Endothelial cell (in vitro differentiated cells): ENCODE measurements around the gene CD22. TPM values are rescaled to one million over a fixed set of nuclear protein-coding genes. Genes with fewer than 3 reads are reported as not detected.

ENCODE experiments used
- DNase-seq: peaks from one replicate; pipeline ENCODE4 v3.0.0; 2021; ENCODE audit warnings: low spot score
- H3K27ac Mint-ChIP-seq: one replicate; pipeline ENCODE4 v1.8.0; 2021; ENCODE audit warnings: mixed read lengths, inconsistent platforms; ENCODE audit not compliant: unreplicated experiment
- H3K27me3 Mint-ChIP-seq: one replicate; pipeline ENCODE4 v1.8.0; 2021; ENCODE audit warnings: mild to moderate bottlenecking, moderate library complexity, mixed read lengths, inconsistent platforms; ENCODE audit not compliant: unreplicated experiment
- H3K36me3 Mint-ChIP-seq: one replicate; pipeline ENCODE4 v1.8.0; 2021; ENCODE audit warnings: mild to moderate bottlenecking, low read depth, mixed read lengths, inconsistent platforms; ENCODE audit not compliant: unreplicated experiment
- H3K4me1 Mint-ChIP-seq: one replicate; pipeline ENCODE4 v1.8.0; 2021; ENCODE audit warnings: mild to moderate bottlenecking, mixed read lengths, inconsistent platforms; ENCODE audit not compliant: unreplicated experiment
- H3K4me3 Mint-ChIP-seq: one replicate; pipeline ENCODE4 v1.8.0; 2021; ENCODE audit warnings: mild to moderate bottlenecking, mixed read lengths, inconsistent platforms; ENCODE audit not compliant: unreplicated experiment
- H3K9me3 Mint-ChIP-seq: one replicate; pipeline ENCODE4 v1.8.0; 2021; ENCODE audit warnings: mixed read lengths, inconsistent platforms; ENCODE audit not compliant: unreplicated experiment
- total RNA-seq: library from RNA; stranded (reverse); fragmentation: NEBNext Ultra II Directional; extraction: Animal tissue kit (Norgen Biotek cat#: 25700); gene quantifications from one replicate; pipeline ENCODE4 v1.2.1, GENCODE V29; 2021; ENCODE audit not compliant: unreplicated experiment
- TF ChIP-seq, protein P1 (sequence below): fragments of 200-600 bp; sonication (generic); IDR thresholded peaks from one replicate; pipeline ENCODE4 v1.5.0; 2021; ENCODE audit warnings: antibody characterized with exemption; ENCODE audit not compliant: unreplicated experiment

CD22 gene
- total RNA-seq, 1 donor from 2014 or later: not detected

DNA sequence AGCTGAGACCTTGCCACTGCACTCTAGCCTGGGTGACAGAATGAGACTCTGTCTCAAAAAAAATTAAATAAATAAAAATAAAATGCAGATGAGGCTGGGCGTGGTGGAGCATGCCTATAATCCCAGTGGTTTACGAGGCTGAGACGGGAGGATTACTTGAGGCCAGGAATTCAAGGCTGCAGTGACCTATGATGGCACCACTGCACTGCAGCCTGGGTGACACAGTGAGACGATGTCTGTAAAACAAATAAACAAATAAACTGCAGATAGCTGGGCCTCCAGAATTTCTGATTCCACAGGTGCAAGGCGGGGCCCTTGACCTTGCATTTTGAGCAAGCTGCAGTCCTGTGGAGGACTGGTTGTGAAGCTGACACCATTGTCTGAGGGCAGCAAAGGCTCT is 40.1 kb upstream of the CD22 start:
- H3K4me1 Mint-ChIP-seq: no peaks in the 10 kb centered on the region
- H3K27me3 Mint-ChIP-seq: peaks cover 3% of the 10 kb centered on the region
- TF ChIP-seq, protein P1, sequence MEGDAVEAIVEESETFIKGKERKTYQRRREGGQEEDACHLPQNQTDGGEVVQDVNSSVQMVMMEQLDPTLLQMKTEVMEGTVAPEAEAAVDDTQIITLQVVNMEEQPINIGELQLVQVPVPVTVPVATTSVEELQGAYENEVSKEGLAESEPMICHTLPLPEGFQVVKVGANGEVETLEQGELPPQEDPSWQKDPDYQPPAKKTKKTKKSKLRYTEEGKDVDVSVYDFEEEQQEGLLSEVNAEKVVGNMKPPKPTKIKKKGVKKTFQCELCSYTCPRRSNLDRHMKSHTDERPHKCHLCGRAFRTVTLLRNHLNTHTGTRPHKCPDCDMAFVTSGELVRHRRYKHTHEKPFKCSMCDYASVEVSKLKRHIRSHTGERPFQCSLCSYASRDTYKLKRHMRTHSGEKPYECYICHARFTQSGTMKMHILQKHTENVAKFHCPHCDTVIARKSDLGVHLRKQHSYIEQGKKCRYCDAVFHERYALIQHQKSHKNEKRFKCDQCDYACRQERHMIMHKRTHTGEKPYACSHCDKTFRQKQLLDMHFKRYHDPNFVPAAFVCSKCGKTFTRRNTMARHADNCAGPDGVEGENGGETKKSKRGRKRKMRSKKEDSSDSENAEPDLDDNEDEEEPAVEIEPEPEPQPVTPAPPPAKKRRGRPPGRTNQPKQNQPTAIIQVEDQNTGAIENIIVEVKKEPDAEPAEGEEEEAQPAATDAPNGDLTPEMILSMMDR: no peak
- no peak overlapping the region for H3K27ac Mint-ChIP-seq
- no peak overlapping the region for H3K4me3 Mint-ChIP-seq
- no peaks in the 10 kb centered on the region for H3K9me3 Mint-ChIP-seq
- no peaks in the 10 kb centered on the region for H3K36me3 Mint-ChIP-seq
- DNase-seq: no peak

- Mint-ChIP-seq H3K36me3 (no peaks in the 10 kb centered on the region), H3K4me3 (no peak overlapping the region), H3K9me3 (no peaks in the 10 kb centered on the region), H3K27me3 (peaks cover 3% of the 10 kb centered on the region), H3K4me1 (no peaks in the 10 kb centered on the region), H3K27ac (no peak overlapping the region)
- no peak for DNase-seq
- TF ChIP-seq, protein P1: no peak
Measured at GRCh38 chr19:35290381-35291127, 38.4 kb upstream of the CD22 start.

DNA sequence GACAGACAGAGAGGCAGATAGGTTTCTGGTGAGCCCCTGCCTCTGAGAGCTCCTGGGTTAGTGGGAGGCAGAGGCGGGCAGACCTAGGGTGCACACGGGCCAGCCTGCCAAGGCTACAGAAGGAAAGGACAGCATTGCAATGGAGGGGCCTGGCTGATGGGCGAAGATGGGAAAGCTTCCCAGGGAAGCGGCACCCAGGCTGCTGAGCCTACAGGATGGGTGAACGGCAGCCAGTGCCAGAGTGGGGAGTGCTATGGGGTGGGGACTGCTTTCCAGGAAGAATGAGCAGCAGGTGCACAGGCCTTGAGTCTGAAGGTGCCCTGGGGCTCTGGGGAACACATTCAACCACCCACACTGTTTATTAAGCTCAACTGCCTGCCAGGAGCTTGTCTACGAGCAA is 37.7 kb upstream of the CD22 start:
- Mint-ChIP-seq H3K27me3 (peaks cover 3% of the 10 kb centered on the region), H3K36me3 (no peaks in the 10 kb centered on the region), H3K4me1 (no peaks in the 10 kb centered on the region), H3K9me3 (no peaks in the 10 kb centered on the region), H3K4me3 (no peak overlapping the region), H3K27ac (no peak overlapping the region)
- no peak for DNase-seq
- TF ChIP-seq, protein P1: no peak

DNA sequence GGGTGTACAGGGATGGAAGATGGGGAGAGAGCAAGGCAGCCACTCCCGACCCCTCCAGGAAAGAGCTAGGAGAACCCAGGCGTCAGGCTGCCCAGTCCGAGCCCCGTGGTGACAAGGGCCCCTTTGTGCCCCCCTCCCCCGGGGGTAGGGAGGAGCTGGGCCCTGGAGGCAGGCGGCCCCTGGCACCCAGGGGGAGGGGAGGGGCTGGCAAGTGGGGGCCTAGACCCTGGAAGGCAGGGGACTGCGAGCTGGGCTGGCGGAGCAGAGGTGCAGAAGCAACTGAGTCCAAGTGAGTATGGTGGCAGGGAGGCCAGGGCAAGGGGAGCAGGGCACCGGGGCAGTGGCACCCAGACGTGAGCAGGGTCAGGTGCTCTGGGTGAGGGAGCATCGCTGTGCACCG is 37.1 kb upstream of the CD22 start, which contains the start of gene MAG:
MAG (plus strand) TSS at position 246 of the 400 bp plus-strand sequence. CDS start 3,248 bp downstream, outside the sequence.
- no peak within 1 kb of the TSS for H3K4me3 Mint-ChIP-seq
- H3K27ac Mint-ChIP-seq: no peak within 1 kb of the TSS
- TF ChIP-seq, protein P1: no peak
- H3K9me3 Mint-ChIP-seq: no peaks in the 10 kb centered on the region
- no peaks in the 10 kb centered on the region for H3K36me3 Mint-ChIP-seq
- H3K27me3 Mint-ChIP-seq: peaks cover 3% of the 10 kb centered on the region
- H3K4me1 Mint-ChIP-seq: no peaks in the 10 kb centered on the region
- DNase-seq: no peak

- no peak overlapping the region for H3K27ac Mint-ChIP-seq
- DNase-seq: no peak
- H3K27me3 Mint-ChIP-seq: peaks cover 3% of the 10 kb centered on the region
- H3K9me3 Mint-ChIP-seq: no peaks in the 10 kb centered on the region
- no peaks in the 10 kb centered on the region for H3K4me1 Mint-ChIP-seq
- no peaks in the 10 kb centered on the region for H3K36me3 Mint-ChIP-seq
- TF ChIP-seq, protein P1: no peak
- H3K4me3 Mint-ChIP-seq: no peak overlapping the region
Measured at GRCh38 chr19:35292421-35293362, 36.3 kb upstream of the CD22 start.
